GM18870 (cell line): ENCODE results near the gene CELSR1.
"Not testable (repeated sequence)": the region's sequence is repeated elsewhere in the genome, so short reads cannot be mapped to it uniquely, and the experiment has no call there.

ENCODE experiments used
- ATAC-seq: cut with Tn5 transposase; IDR thresholded peaks from one replicate; pipeline ENCODE4 v1.9.1; 2021; ENCODE audit warnings: moderate library complexity; ENCODE audit not compliant: unreplicated experiment

The CELSR1 gene

DNA sequence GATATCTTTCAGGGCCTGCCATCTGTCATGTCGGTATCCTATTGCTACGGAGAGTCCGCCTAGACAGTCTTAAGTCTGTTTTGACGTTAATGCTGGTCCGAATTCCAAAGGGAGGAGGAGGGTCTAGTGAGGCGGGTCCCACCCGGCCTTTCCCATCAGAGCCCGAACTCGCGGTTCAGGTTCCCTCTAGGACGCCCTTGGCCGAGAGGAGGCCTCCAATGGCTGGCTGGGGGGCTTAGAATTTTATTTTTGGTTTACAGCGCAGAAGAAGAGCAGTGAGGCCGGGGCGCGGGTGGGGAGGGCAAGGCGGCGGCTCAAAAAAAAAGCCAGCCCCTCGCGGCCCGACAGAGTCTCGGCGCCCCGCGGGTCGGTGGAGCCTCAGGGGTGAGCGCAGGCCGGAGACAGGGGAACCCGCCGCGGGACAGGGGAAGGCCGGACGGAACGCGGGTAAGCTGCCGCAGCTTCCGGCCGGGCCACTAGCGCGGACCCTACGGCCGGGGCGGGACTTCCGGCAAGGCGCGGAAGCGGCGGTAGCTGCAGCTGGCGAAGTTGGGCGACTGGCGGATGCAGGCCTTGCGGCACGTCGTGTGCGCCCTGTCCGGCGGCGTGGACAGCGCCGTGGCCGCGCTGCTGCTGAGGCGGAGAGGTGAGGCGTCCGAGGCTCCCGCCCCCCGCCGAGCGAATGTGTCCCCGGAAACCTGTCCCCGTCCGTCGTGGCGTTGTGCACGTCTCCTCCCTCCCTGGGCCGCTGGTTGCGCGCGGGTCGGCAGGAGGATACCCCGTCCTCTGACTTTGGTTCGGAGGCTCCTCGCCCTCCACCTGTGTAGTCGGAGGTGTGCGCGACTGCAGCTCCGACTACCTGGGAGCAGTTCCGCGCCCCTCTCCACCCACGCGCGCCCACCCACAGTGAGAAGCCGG, 202.0 kb downstream of the CELSR1 start, which contains the start of gene TRMU:
TRMU (plus strand) TSS at position 514 of the 918 bp plus-strand sequence; CDS start at position 565, 51 bp downstream.
- no peak for ATAC-seq

DNA sequence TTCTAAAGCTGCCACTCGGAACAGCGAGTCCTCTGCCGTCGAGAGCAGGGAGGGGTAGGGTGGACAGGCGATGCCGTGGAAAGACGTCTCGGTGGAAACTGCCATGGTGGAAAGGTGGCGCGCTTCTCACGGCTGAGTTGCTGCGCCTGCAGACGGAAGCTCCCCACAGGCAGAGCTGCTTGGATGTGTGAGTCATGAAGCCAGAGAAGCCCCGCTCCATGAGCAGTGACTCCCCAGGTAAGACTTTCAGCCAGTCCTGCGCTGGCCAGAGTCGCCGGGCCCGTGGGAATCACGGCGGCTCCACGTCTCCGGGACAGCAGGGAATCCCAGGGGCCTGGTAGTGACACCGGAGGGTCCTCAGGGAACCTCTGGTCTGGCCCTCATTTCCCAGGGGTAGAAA, 205.9 kb downstream of the CELSR1 start:
- ATAC-seq: no peak

DNA sequence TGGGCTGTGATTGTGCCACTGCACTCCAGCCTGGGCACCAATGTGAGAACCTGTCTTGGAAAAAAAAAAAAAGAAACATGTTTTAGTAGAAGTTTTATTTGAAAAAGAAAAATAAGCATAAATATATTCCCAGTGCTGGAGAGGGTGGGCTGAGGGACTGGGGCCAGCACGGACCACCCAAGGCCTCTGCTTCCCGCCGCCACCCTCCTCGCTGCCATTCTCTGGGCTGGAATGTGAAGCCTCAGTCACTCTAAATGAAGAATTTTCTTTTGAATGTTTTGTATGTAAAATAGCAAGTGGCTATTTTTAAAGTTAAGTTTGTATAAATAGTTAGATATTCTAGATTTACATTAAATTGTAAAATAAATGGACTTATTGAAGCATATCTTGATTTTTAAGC, 207.0 kb downstream of the CELSR1 start:
- ATAC-seq: no peak

DNA sequence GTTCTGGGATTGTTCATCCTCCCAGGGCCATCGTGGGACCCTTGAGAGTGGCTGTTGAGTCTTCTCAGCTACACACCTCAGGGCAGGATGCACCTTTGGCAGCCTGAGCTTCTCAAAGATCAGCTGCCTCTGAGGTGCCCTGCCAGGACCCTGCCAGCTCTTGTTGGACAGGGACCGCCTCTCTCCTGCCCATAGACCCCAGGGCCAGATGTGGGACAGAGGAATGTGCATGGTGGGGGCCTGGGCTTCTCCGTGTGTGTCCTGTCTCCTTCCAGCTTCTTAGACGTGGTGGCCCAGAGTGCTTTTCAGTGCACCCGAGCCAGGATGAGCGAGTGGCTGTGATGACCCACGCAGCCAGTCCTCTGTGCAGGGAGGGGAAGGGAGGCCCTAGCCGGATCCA, 207.8 kb downstream of the CELSR1 start:
- ATAC-seq: no peak

DNA sequence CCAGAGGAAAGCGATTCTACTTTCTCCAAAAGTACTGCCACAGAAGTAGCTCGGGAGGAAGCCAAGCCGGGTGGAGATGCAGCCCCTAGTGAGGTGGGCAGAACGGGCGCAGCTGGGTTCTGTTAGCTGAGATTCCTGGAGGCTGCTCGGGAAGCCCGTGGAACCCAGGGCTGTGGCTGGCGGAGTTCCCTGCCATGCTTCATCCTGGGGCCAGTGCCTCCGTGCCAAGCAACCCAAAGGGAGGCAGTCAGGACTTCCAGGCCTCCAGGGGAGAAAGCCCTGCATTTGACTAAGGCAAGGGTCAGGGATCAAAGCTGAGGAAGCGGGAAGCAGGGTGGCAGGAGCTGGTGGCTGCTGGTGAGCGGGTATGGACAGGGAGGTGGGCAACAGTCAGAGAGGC, 208.6 kb downstream of the CELSR1 start:
- no peak for ATAC-seq

DNA sequence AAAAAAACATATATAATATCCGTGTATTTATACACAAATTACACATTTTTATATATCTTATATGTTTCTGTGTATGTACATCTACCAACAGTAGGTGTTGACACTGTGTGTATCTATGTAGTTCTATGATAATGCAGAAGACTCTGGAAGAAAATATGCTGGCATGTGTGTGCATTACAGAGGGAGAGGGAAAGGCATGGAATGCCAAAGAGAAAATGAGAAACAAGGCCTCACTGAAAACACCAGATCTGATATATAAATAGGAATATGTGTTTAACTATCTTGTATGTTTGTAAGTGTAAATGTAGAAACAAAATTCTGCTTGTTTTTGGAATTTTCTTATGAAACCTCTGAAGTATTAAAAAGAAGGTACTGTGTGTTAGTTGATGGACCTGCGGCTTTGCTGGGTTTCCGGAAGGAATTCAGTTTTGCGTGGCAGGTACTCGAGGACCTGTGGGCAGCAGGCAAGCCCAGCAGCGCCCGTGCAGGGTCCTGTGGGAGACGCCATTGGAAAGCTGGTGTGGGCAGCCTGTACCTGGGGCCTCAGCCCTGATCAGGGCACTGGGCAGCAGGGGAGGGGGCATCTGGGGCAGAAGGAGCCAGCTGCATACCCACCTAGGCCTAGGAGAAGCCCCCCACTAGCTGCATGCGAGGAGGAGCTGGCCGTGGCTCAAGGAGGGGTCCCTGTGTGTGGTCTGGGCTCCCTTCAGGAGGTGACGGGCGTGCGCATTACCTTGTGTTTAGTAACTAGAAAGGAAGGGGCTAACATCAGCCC, 209.5 kb downstream of the CELSR1 start:
- no peak for ATAC-seq

DNA sequence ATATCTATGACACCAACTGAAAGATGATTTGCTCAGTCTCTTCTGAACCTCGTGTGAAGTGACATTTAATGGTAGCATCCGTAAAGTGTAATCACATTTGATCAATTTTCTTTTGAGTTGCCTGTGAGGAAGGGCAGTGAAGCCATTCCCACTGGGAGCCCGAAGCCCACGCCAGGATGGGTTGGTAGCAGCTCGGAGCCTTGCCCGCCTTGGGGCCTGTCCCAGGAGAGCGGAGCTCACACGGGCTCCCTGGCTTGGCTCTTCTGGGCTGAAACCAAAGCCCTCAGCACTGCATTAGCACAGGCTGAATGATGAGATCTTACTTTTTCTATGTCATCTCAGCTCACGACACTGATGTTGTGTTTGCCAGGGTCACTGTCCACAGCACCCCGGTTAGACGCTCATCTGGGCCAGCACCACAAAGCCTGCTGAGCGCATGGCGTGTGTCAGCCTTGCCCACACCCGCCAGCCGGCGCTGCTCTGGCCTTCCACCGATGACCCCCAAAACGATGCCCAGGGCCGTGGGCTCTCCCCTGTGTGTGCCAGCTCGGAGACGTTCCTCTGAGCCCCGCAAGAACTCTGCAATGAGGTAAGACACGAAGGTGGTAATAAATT, 211.2 kb downstream of the CELSR1 start:
- no peak for ATAC-seq

DNA sequence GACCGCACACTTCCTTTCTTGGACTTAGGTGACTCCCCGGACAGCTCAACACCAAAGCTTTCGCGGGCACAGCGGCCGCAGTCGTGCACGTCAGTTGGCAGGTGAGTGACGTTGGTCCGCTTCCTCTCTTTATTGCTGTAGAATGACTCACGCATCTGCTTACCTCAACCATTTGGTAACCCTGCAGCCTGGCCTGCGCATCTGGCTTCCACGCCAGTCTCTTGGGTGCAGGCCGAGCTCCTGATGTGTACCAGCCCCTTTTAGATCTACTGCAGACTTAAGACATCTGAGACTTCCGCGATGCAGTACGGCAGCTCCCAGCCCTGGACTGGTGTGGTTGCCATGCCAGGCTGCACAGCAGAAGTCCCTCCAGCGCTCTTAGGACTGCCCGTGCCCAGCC, 214.3 kb downstream of the CELSR1 start:
- no peak for ATAC-seq

DNA sequence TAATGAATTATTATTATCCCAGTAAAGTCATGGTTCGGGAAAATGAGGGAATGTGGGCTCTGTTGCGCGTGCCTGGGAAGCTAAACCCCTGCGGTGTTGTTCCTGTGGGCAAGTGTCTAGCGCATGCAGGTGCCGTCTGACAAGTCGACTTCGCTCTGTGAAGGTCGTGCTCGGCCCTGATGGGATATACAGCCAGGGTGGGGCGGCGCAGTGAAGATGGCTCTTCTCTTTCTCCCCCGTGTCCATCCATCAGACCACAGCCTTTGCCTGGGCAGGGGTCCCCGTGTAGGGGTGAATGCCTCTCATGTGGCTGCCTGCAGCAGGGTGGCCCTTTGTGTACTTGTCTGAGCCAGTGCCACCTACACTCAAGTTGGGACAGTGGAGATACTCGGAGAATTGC, 214.7 kb downstream of the CELSR1 start:
- no peak for ATAC-seq

DNA sequence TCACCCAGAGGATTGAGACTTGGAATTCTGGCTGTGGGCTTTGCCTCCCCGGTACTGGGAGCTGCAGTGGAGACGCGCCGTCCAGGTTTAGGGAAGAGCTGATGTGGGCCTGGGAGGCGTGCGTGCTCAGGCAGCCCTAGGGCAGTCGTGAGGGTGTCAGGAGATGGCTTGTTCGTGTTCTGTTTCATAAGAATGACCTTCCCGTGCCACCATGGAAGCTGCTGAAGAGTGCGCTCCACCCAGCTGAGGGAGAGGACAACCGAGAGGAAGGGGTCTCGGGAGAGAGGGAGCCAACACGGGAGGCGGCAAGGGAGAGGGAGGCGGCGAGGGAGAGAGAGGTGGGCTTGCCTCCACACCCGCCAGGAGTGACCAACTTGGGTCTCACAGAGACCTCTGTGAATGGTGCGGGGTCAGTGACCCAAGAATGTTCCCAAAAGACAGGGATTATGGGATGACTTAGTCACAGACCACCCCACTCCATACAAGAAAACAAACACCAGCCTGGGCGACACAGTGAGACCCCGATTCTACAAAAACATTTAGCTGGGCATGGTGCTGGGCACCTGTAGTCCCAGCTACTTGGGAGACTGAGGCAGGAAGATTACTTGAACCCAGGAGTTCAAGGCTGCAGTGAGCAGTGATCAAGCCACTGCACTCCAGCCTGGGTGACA, 216.6 kb downstream of the CELSR1 start:
- ATAC-seq: no peak

DNA sequence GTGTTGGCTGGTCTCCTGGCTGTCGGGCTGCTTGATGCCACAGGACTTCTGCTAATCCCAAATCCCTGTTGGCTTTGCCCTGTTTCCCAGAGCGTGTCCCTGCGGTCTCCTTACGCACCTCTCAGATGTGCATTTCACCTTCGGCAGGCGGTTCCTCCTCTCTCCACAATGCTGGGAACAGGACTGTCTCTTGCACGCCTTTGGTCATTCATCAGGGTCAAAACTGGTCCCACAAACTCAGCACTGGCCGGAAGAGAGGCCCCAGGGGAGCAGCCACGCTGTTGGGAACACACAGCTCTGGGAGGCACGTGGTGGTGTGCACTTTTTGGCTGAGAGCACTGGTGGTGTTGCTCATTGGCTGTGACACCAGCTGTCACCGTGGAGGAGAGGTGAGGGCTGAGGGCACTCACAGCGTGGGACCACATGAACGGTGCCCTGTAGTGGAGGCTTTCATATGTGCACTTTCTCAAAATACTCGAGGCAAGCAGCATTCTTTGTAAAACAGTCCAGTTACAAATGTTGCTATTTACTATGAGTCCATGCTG, 217.2 kb downstream of the CELSR1 start:
- ATAC-seq: no peak

DNA sequence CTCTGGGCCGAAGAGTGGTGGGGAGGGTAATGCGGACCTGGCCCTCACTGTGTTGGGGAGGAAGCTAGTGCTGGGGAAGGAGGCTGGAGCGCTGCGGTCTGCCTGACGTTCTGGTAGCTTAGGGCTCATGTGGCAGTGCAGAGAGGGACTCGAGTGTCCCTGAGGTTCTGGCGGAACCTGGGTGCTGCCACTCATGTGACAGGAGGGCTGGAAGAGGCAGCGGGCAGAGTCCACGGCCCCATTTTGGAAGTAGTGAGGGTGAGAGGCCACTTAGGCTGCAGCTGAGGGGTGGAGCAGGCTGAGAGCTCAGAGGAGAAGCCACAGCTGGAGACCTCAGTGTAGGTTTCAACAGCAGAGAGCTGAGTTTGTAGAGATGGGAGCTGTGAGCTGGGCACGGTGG, 218.1 kb downstream of the CELSR1 start:
- no peak for ATAC-seq

DNA sequence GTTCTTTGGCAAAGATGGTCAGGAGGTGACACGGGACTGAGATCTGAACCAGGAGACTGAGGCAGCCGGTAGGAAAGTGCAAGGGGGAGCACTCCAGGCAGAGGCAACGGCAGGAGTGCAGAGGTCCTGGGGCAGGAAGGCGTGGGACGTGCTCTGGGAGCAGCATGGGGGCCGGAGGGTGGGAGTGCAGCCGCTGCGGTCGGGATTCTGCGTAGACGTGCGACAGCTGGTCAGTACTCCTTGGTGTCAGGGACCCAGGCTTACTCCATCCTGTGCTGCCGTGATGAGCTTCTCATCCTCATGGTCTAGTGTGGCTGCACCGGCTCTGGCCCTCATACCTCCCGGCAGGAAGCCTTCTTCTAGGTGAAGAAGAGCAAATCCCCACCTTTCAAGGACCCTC, 218.8 kb downstream of the CELSR1 start:
- ATAC-seq: no peak

DNA sequence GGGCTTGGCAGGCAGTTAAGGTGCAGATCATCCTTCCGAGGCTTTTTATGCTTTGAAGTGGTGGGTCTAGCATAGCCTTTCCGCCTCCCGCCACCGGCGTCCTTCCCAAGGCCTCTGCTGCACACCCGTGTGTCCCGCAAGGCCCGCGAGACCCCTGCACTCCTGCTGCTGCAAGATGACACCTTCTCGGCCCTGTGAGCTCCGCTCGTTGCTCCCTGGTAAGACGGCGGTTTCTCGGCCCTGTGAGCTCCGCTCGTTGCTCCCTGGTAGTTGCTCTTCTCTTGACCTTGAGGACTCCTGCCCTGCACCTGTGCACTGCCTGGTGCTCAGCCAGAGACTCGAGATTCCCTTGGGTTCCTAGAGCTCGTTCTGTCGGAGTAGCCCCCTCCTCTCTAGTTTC, 219.8 kb downstream of the CELSR1 start:
- no peak for ATAC-seq

DNA sequence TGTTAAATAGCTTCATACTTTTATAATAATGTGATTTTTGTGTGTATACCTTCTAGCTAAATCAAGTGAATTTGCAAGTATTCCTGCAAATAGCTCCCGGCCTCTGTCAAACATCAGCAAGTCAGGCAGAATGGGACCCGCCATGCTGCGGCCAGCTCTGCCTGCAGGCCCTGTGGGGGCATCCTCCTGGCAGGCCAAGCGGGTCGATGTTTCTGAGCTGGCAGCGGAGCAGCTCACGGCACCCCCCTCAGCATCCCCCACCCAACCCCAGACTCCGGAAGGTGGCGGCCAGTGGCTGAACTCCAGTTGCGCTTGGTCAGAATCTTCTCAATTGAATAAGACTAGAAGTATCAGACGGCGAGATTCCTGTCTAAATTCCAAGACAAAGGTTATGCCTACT, 221.4 kb downstream of the CELSR1 start:
- no peak for ATAC-seq

DNA sequence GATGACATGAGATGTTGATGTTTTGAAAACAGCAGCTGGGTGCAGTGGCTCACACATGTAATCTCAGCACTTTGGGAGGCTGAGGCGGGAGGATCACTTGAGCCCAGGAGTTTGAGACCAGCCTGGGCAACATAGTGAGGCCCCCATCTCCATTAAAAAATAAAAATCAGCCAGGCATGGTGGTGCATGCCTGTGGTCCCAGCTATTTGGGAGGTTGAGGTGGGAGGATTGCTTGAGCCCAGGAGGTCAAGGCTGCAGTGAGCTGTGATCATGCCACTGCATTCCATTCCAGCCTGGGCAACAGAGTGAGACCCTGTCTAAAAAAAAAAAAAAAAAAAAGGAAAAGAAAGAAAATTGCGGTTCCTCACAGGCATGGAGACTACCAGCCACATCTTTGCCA, 224.6 kb downstream of the CELSR1 start:
- ATAC-seq: not testable (repeated sequence)

DNA sequence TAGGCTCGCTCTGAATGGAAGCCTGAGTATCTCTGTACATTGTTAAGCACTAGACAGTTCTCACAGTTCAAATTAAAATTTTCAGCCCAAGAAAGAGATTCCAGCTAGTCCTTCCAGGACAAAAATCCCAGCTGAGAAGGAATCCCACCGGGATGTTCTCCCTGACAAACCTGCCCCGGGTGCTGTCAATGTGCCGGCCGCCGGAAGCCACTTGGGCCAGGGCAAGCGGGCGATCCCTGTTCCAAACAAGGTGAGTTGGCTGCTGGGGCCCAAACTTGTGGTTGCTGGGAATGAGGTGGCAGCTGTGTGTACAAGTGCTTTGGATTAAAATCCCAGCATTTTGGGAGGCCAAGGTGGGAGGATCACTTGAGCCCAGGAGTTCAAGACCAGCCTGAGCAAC, 225.4 kb downstream of the CELSR1 start:
- no peak for ATAC-seq
